Mesenchymal stem cell (in vitro differentiated cells and primary cell): Measurements from ENCODE around the gene RFX3.

Source experiments
- DNase-seq: peaks from one replicate; pipeline ENCODE4 v3.0.0-alpha.2; 2013
- H2AFZ ChIP-seq: one replicate; pipeline ENCODE4 v1.6.1; 2013; ENCODE audit warnings: low read depth, mild to moderate bottlenecking, control low read depth, inconsistent platforms, low read length, moderate library complexity
- H2AK5ac ChIP-seq: 2 replicates; pipeline ENCODE4 v1.6.1; 2013; ENCODE audit warnings: low read length, moderate library complexity, mild to moderate bottlenecking, inconsistent platforms; ENCODE audit not compliant: severe bottlenecking
- H2BK120ac ChIP-seq: one replicate; pipeline ENCODE4 v1.6.1; 2013; ENCODE audit warnings: low read depth, mild to moderate bottlenecking, inconsistent platforms, low read length, moderate library complexity
- H2BK12ac ChIP-seq, 2 experiments: one replicate each; pipeline ENCODE4 v1.6.1; 2013; ENCODE audit warnings: inconsistent platforms in 2 of 2, low read length in 2 of 2, mild to moderate bottlenecking in 2 of 2, moderate library complexity in 2 of 2, control low read depth in 1 of 2
- H2BK15ac ChIP-seq: one replicate; pipeline ENCODE4 v1.6.1; 2013; ENCODE audit warnings: mild to moderate bottlenecking, low read depth, inconsistent platforms; ENCODE audit not compliant: poor library complexity, severe bottlenecking
- H2BK5ac ChIP-seq: 2 replicates; pipeline ENCODE4 v1.6.1; 2013; ENCODE audit warnings: low read depth, mild to moderate bottlenecking, low read length, control low read depth, inconsistent platforms; ENCODE audit not compliant: poor library complexity, severe bottlenecking
- H3K14ac ChIP-seq, 2 experiments: one replicate each; pipeline ENCODE4 v1.6.1; 2013; ENCODE audit warnings: inconsistent platforms in 2 of 2, low read length in 2 of 2, control low read depth in 1 of 2, mild to moderate bottlenecking in 1 of 2, moderate library complexity in 1 of 2
- H3K18ac ChIP-seq, 2 experiments: one replicate each; pipeline ENCODE4 v1.6.1; 2013; ENCODE audit warnings: inconsistent platforms in 2 of 2, low read length in 2 of 2, control low read depth in 1 of 2, low read depth in 1 of 2, mild to moderate bottlenecking in 1 of 2
- H3K23ac ChIP-seq, 2 experiments: one replicate each; pipeline ENCODE4 v1.6.1; 2013; ENCODE audit warnings: inconsistent platforms in 2 of 2, low read length in 2 of 2, mild to moderate bottlenecking in 2 of 2, moderate library complexity in 2 of 2, control low read depth in 1 of 2
- H3K27ac ChIP-seq: 2 replicates; pipeline ENCODE4 v1.5.1; 2013; ENCODE audit warnings: mild to moderate bottlenecking, moderate library complexity, low read length, control low read depth, inconsistent platforms; ENCODE audit not compliant: poor library complexity, severe bottlenecking
- H3K27me3 ChIP-seq, 2 experiments: 2 replicates each; pipeline versions ENCODE4 v1.6.1 to v1.7.0; 2013; ENCODE audit warnings: low read length in 2 of 2, mild to moderate bottlenecking in 2 of 2, moderate library complexity in 2 of 2, control low read depth in 1 of 2, inconsistent platforms in 1 of 2; ENCODE audit not compliant: control insufficient read depth in 1 of 2, insufficient read depth in 1 of 2
- H3K36me3 ChIP-seq, 2 experiments: 2 replicates each; pipeline versions ENCODE4 v1.6.1 to v1.7.0; 2013; ENCODE audit warnings: low read length in 2 of 2, control low read depth in 1 of 2, inconsistent platforms in 1 of 2, low read depth in 1 of 2, mild to moderate bottlenecking in 1 of 2; ENCODE audit not compliant: insufficient read depth in 2 of 2, control insufficient read depth in 1 of 2
- H3K4ac ChIP-seq, 2 experiments: one replicate each; pipeline ENCODE4 v1.6.1; 2013; ENCODE audit warnings: inconsistent platforms in 2 of 2, low read length in 2 of 2, mild to moderate bottlenecking in 2 of 2, moderate library complexity in 2 of 2, control low read depth in 1 of 2, low read depth in 1 of 2
- H3K4me1 ChIP-seq: 2 replicates; pipeline ENCODE4 v1.6.1; 2013; ENCODE audit warnings: low read depth, low read length, control low read depth; ENCODE audit not compliant: control insufficient read depth, insufficient read depth
- H3K4me2 ChIP-seq: 2 replicates; pipeline ENCODE4 v1.6.1; 2013; ENCODE audit warnings: low read length, mild to moderate bottlenecking, inconsistent platforms; ENCODE audit not compliant: poor library complexity, severe bottlenecking
- H3K4me3 ChIP-seq, 2 experiments: 2 replicates each; pipeline versions ENCODE4 v1.5.1 to v1.7.0; 2013; ENCODE audit warnings: low read length in 2 of 2, mild to moderate bottlenecking in 2 of 2, control low read depth in 1 of 2, low read depth in 1 of 2; ENCODE audit not compliant: insufficient read depth in 1 of 2
- H3K79me1 ChIP-seq: replicated peaks from 2 replicates; pipeline ENCODE4 v1.6.1; 2013; ENCODE audit warnings: mild to moderate bottlenecking, control low read depth, low read length, inconsistent platforms; ENCODE audit not compliant: poor library complexity, severe bottlenecking
- H3K9ac ChIP-seq: 2 replicates; pipeline ENCODE4 v1.7.0; 2013; ENCODE audit warnings: mild to moderate bottlenecking, low read length, moderate library complexity
- H3K9me3 ChIP-seq: 2 replicates; pipeline ENCODE4 v1.7.0; 2013; ENCODE audit warnings: mild to moderate bottlenecking, low read length; ENCODE audit not compliant: control insufficient read depth
- H4K8ac ChIP-seq: one replicate; pipeline ENCODE4 v1.6.1; 2013; ENCODE audit warnings: inconsistent platforms, mild to moderate bottlenecking, low read length, moderate library complexity
- H4K91ac ChIP-seq: one replicate; pipeline ENCODE4 v1.6.1; 2013; ENCODE audit warnings: mild to moderate bottlenecking, low read length, inconsistent platforms
- WGBS: methylation state at CpG from one replicate; pipeline ENCODE4 v1.1.7; 2013; ENCODE audit warnings: mixed read lengths; 5-methylcytosine and 5-hydroxymethylcytosine counted together

Gene RFX3

DNA sequence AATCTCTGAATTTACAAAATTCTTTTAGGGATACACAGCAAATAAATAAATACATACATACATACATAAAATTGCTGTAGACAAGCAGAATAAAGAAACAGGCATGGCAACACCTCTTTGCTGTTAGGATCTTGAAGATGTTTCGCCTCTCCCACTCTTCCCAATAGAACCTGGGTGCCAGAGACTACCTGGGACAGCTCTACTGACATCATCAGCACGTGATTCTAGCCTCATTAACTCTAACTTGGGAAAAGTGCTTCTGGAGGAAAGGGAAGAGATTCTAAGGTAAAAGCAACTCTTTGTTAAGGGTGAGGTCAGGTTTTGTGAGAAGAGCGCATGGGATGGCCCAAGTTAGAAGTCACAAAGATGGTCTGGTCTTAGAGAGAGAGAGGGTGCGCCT, 339.1 kb downstream of the RFX3 start:
- H3K4me2 ChIP-seq = no peak overlapping the region
- H2AFZ ChIP-seq = no peak overlapping the region
- no peak overlapping the region for H3K18ac ChIP-seq
- DNase-seq = no peak
- H3K4me1 ChIP-seq = peaks cover 1% of the 10 kb centered on the region
- peaks cover 19 to 35% of the 10 kb centered on the region in 2 experiments for H3K27me3 ChIP-seq
- WGBS = 62% methylated on average over 4 of the region's 4 CpGs
- no peak overlapping the region for H2BK120ac ChIP-seq
- no peak overlapping the region for H3K27ac ChIP-seq
- H3K14ac ChIP-seq = no peak overlapping the region
- no peak overlapping the region for H3K23ac ChIP-seq
- no peaks in the 10 kb centered on the region for H3K36me3 ChIP-seq
- no peak overlapping the region for H3K4me3 ChIP-seq
- no peaks in the 10 kb centered on the region for H3K9me3 ChIP-seq
- H2BK12ac ChIP-seq = no peak overlapping the region
- H2BK5ac ChIP-seq = no peak overlapping the region
- no peak overlapping the region for H2AK5ac ChIP-seq
- no peaks in the 10 kb centered on the region for H3K79me1 ChIP-seq
- H4K8ac ChIP-seq = no peak overlapping the region
- H3K9ac ChIP-seq = no peak overlapping the region
- no peak overlapping the region for H2BK15ac ChIP-seq
- no peak overlapping the region for H4K91ac ChIP-seq
- no peak overlapping the region for H3K4ac ChIP-seq

DNA sequence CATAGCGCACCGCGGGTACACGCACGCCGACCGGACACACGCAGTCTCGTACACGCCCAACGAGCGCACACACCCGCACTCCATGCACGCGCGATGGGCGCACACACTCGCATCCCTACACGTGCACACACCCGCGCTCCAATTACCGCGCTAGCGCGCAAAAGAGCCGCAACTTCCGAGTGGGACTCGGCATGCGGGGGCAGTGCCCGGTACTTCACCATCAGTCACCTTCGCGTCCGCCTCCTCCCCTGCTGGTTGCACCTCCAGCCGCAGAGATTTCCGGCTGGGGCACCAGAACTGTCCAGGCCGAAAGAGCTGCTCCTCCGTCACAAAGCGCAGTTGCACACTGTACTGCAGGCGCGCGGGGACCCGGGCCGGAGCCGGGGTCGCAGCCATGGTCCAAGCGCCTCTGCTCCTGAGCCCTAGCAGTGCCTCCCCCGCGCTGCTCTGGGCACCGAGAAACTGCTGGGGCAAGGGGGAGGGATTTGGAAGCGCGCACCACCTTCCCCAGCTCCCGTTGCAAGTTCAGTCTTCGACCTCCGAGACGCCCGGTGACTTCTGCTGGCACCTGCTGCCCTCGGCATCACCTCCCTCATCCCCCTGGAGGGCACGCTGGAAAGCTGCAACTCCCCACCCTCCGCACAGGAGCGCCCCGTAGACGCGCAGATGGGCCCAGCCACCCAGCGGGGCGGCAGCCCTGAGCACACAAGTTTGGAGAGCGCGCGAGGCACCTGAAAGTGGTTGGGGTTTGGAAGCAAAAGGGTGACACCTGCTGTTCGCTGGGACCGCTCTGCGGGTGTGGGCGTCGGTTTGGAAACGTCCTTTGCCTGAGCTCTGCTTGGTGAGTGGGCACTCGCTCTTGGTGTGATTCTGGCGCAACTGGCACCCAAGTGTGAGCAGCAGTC, 344.5 kb downstream of the RFX3 start:
- H3K4me3 ChIP-seq = peak overlapping the region in 1 of 2 experiments; percentile 73
- DNase-seq = peak; percentile 13
- H3K4me1 ChIP-seq = peaks cover 8% of the 10 kb centered on the region
- no peak overlapping the region for H2BK120ac ChIP-seq
- peak overlapping the region in 1 of 2 experiments; percentile 14 for H3K14ac ChIP-seq
- H3K27me3 ChIP-seq = peaks cover 31 to 33% of the 10 kb centered on the region in 2 experiments
- no peaks in the 10 kb centered on the region for H3K9me3 ChIP-seq
- no peaks in the 10 kb centered on the region for H3K79me1 ChIP-seq
- no peak overlapping the region for H3K23ac ChIP-seq
- no peak overlapping the region for H3K4me2 ChIP-seq
- no peak overlapping the region for H2AFZ ChIP-seq
- H3K36me3 ChIP-seq = no peaks in the 10 kb centered on the region
- H4K8ac ChIP-seq = no peak overlapping the region
- no peak overlapping the region for H3K4ac ChIP-seq
- no peak overlapping the region for H3K27ac ChIP-seq
- no peak overlapping the region for H2BK15ac ChIP-seq
- no peak overlapping the region for H2AK5ac ChIP-seq
- no peak overlapping the region for H3K18ac ChIP-seq
- H2BK5ac ChIP-seq = no peak overlapping the region
- no peak overlapping the region for H2BK12ac ChIP-seq
- H4K91ac ChIP-seq = peak overlapping the region; percentile 74
- no peak overlapping the region for H3K9ac ChIP-seq
- WGBS = 44% methylated on average over 76 of the region's 76 CpGs

DNA sequence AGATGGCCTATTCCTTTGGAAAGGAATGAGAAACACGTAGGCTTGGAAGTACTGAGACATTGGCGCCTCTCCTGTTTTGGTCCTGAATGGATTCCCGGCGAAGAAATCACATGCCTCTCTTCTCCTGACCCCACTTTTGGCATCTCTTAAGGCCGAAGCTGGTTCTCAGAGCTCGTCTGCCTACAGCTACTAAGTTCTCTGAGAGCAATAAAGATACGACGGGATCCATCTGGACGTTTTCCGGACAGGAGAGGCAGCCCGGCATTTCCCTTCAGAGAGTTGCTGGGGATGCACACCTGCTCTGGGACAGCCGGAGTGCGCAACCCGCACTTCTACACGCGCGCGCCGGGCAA, 345.1 kb downstream of the RFX3 start:
- DNase-seq = no peak
- H4K8ac ChIP-seq = no peak overlapping the region
- WGBS = 87% methylated on average over 19 of the region's 19 CpGs

DNA sequence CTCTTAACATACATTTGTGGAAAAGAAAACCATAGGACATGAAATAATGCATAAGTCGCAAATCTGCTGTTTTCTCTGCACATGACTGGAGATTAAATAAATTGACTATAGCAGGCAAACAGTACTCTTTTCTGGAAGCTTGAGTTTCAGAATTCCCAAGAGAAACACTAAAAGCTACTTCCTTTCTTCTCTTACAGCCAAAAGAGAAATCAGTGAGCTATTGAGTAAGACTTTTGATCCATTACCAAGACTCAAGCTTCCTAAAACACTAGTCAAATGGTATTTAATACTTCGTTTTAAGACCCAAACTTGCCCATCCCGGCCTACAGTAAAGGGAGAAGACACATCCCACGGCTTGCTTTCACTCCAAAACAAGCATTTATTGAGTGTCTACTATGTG, 346.1 kb downstream of the RFX3 start:
- Histone ChIP-seq H2BK120ac (no peak overlapping the region), H2BK12ac (no peak overlapping the region), H2AFZ (no peak overlapping the region), H2BK15ac (no peak overlapping the region), H3K14ac (no peak overlapping the region), H3K27ac (no peak overlapping the region), H3K79me1 (no peaks in the 10 kb centered on the region), H2BK5ac (no peak overlapping the region), H3K36me3 (no peaks in the 10 kb centered on the region), H3K4me2 (no peak overlapping the region), H4K91ac (no peak overlapping the region), H3K4ac (no peak overlapping the region), H3K9ac (no peak overlapping the region), H3K27me3 (peaks cover 28 to 31% of the 10 kb centered on the region in 2 experiments), H3K9me3 (no peaks in the 10 kb centered on the region), H2AK5ac (no peak overlapping the region), H3K23ac (no peak overlapping the region), H3K18ac (no peak overlapping the region), H3K4me1 (peaks cover 8% of the 10 kb centered on the region), H3K4me3 (peak overlapping the region in 1 of 2 experiments; percentile 45), H4K8ac (no peak overlapping the region)
- no peak for DNase-seq
- 65% methylated on average over 4 of the region's 4 CpGs for WGBS

More for the DNA sequence above, 345.1 kb downstream of the RFX3 start:
- H3K4me1 ChIP-seq = peaks cover 8% of the 10 kb centered on the region
- H3K9me3 ChIP-seq = no peaks in the 10 kb centered on the region
- H3K27me3 ChIP-seq = peaks cover 28 to 31% of the 10 kb centered on the region in 2 experiments
- H3K27ac ChIP-seq = no peak overlapping the region
- H2BK120ac ChIP-seq = no peak overlapping the region
- no peak overlapping the region for H3K4me2 ChIP-seq
- H3K23ac ChIP-seq = no peak overlapping the region
- H3K18ac ChIP-seq = no peak overlapping the region
- peak overlapping the region in 1 of 2 experiments; percentile 73 for H3K4me3 ChIP-seq
- no peak overlapping the region for H3K9ac ChIP-seq
- H2BK12ac ChIP-seq = no peak overlapping the region
- H3K36me3 ChIP-seq = no peaks in the 10 kb centered on the region
- no peak overlapping the region for H2BK5ac ChIP-seq
- no peak overlapping the region for H2AFZ ChIP-seq
- no peak overlapping the region for H2AK5ac ChIP-seq
- H2BK15ac ChIP-seq = no peak overlapping the region
- H3K79me1 ChIP-seq = no peaks in the 10 kb centered on the region
- H4K91ac ChIP-seq = peak overlapping the region; percentile 74
- H3K14ac ChIP-seq = no peak overlapping the region
- no peak overlapping the region for H3K4ac ChIP-seq
